Activated CD4-positive, alpha-beta T cell treated with anti-CD3 and anti-CD28 coated beads, Interleukin-2, amount 10 ng/mL, durations not matched to agents 24 days and 14 days (primary cell): Measurements from ENCODE around the gene FARS2. TPM values are rescaled to one million over a fixed set of nuclear protein-coding genes. Genes with fewer than 3 reads are reported as not detected.

Experiments
- DNase-seq: peaks from one replicate; pipeline ENCODE4 v3.0.0; 2022
- H3K27ac Mint-ChIP-seq: one replicate; pipeline ENCODE4 v1.8.0; 2022; ENCODE audit warnings: mild to moderate bottlenecking, mixed read lengths
- H3K27me3 Mint-ChIP-seq: one replicate; pipeline ENCODE4 v1.8.0; 2022; ENCODE audit warnings: mixed read lengths
- H3K36me3 Mint-ChIP-seq: one replicate; pipeline ENCODE4 v1.8.0; 2022; ENCODE audit warnings: low read depth, mild to moderate bottlenecking, mixed read lengths
- H3K4me1 Mint-ChIP-seq: one replicate; pipeline ENCODE4 v1.8.0; 2021; ENCODE audit warnings: mixed read lengths
- H3K4me3 Mint-ChIP-seq: one replicate; pipeline ENCODE4 v1.8.0; 2022; ENCODE audit warnings: mild to moderate bottlenecking, moderate library complexity, mixed read lengths
- H3K9me3 Mint-ChIP-seq: one replicate; pipeline ENCODE4 v1.8.0; 2021; ENCODE audit warnings: mixed read lengths
- intact Hi-C: fragments of 100-400 bp; cut with micrococcal nuclease; formaldehyde crosslinking; loops from one replicate; pipeline ENCODE4 v1.15.1; 2023
- total RNA-seq: library from RNA; stranded (reverse); gene quantifications from 2 replicates; pipeline ENCODE4 v1.2.3, GENCODE V29; 2022

FARS2 gene
- total RNA-seq, 1 donor from 2014 or later: 24.7 TPM

DNA sequence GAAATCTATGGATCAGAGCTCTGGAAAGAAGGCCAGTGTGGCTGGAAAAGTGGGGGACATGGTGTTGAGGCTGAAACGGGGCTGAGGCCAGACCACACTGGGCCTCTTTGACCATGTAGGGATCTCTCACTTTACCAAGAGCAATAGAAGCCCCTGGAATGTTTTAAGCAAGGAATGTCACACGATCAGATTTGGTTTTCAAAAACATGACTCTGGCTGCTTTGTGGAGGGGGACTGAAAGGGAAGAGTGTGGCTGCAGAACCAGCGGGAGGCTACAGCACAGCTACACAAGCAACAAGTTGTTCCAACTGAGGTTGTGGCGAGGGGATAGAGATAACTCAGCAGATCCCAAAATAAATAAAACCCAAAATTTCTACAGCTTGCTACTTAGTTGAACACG, 399.5 kb downstream of the FARS2 start:
- peaks cover 9% of the 10 kb centered on the region for H3K9me3 Mint-ChIP-seq

DNA sequence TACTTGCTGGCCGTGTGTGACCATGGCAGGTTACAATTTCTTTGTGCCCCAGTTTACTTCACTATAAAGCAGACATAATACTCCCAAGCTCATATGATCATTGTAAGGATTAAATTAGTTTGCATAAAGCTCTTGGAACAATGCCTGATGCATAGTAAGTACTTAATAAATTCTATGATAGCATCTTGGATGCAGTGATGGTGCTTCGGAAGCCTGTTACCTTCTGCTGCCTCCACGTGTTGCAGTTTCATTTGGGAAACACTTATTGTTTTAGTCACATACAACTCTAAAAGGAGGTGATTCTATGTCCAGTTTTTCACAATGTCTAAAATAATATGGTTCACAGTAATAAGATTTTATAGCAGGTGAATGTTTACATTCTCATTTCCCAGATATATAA, 401.5 kb downstream of the FARS2 start:
- Mint-ChIP-seq H3K27ac (no peak overlapping the region), H3K4me3 (no peak overlapping the region), H3K4me1 (peaks cover 26% of the 10 kb centered on the region), H3K27me3 (no peaks in the 10 kb centered on the region), H3K9me3 (peaks cover 6% of the 10 kb centered on the region), H3K36me3 (no peaks in the 10 kb centered on the region)
- no peak for DNase-seq
- intact Hi-C loops: loop anchor here (10.0 kb wide), 1 partner anchor 188 kb away; no protein-coding TSS in a partner anchor

More for the DNA sequence above, 399.5 kb downstream of the FARS2 start:
- Mint-ChIP-seq H3K4me1 (peaks cover 14% of the 10 kb centered on the region), H3K27ac (no peak overlapping the region), H3K27me3 (no peaks in the 10 kb centered on the region), H3K4me3 (no peak overlapping the region), H3K36me3 (no peaks in the 10 kb centered on the region)
- intact Hi-C loops: loop anchor here (10.0 kb wide), 1 partner anchor 186 kb away; no protein-coding TSS in a partner anchor
- no peak for DNase-seq

DNA sequence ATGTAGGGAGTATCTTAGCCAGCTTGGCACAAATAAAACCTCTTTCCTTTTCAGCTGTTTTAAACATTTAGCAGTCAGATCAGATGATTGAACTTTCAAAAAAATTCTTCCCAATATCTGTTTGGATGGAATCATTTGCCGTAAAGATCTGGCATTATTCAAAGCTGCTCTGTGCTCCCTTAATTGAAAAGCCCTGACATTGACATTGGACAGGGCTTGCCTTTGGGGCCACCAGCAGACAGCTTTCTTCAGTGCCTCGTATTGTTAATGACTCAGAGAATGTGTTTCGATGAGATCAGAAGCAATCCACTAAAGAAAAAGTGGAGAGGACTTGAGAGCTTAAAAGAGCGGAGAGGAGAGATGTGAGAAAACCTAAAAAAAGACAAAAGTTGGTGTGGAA, 401.9 kb downstream of the FARS2 start:
- H3K27ac Mint-ChIP-seq: no peak overlapping the region

GRCh38 chr6:5663739-5664138, 402.4 kb downstream of the FARS2 start:
- Mint-ChIP-seq H3K27ac (no peak overlapping the region), H3K9me3 (peaks cover 6% of the 10 kb centered on the region)

More for the DNA sequence above, 401.9 kb downstream of the FARS2 start:
- peaks cover 28% of the 10 kb centered on the region for H3K4me1 Mint-ChIP-seq
- no peak overlapping the region for H3K4me3 Mint-ChIP-seq
- DNase-seq: no peak
- intact Hi-C loops: loop anchor here (10.0 kb wide), 1 partner anchor 188 kb away; no protein-coding TSS in a partner anchor
- no peaks in the 10 kb centered on the region for H3K27me3 Mint-ChIP-seq
- no peaks in the 10 kb centered on the region for H3K36me3 Mint-ChIP-seq
- H3K9me3 Mint-ChIP-seq: peaks cover 6% of the 10 kb centered on the region

DNA sequence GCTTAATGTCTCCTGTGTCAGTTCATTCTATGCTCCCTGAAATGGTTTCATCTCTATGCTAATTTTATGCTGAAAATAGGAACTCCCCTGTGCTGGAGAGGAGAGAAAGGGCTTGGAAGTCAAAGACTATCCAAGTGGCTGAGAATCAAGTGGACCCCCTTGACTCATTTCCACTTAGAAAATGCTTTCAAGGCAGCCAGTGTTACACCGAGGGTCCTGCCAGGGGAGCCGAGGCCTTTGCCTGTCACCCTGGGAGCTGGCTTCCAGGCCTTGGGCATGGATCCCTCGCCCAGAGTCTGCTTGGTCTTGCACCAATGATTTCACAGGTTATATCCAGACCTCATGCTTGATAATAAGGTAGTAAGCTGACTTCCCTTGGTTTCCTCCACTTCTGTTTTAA, 402.8 kb downstream of the FARS2 start:
- no peak for DNase-seq
- Mint-ChIP-seq H3K27ac (no peak overlapping the region), H3K9me3 (peaks cover 6% of the 10 kb centered on the region), H3K36me3 (no peaks in the 10 kb centered on the region), H3K4me1 (peaks cover 28% of the 10 kb centered on the region), H3K4me3 (no peak overlapping the region), H3K27me3 (no peaks in the 10 kb centered on the region)
- intact Hi-C loops: loop anchor here (10.0 kb wide), 1 partner anchor 189 kb away; no protein-coding TSS in a partner anchor

More at GRCh38 chr6:5663739-5664138, 402.4 kb downstream of the FARS2 start:
- Mint-ChIP-seq H3K4me3 (no peak overlapping the region), H3K36me3 (no peaks in the 10 kb centered on the region), H3K27me3 (no peaks in the 10 kb centered on the region), H3K4me1 (peaks cover 28% of the 10 kb centered on the region)
- DNase-seq: no peak
- intact Hi-C loops: loop anchor here (10.0 kb wide), 1 partner anchor 189 kb away; no protein-coding TSS in a partner anchor

DNA sequence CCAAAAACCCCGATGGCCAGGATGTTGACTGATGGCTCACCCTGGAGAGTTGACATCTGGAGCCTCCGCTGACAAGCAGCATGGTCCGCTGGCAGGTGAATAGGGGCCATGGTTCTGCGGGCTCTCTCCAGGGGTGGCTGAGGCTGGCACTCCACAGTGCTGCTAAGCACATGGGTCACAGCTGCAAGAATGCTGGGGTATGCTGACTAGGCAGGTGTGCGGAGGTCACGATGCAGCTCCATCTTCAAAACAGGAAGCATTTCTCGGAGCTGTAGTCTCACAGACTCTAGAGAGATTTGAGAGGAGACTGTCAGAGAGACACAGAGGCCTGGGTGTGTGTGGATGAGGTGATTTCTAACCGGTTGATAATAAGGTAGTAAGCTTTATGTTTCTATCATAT, 403.9 kb downstream of the FARS2 start:
- H3K27me3 Mint-ChIP-seq: no peaks in the 10 kb centered on the region
- H3K4me3 Mint-ChIP-seq: peak overlapping the region; percentile 58
- DNase-seq: peak; percentile 74
- peaks cover 28% of the 10 kb centered on the region for H3K4me1 Mint-ChIP-seq
- H3K36me3 Mint-ChIP-seq: no peaks in the 10 kb centered on the region
- intact Hi-C loops: loop anchor here (10.0 kb wide), 1 partner anchor 190 kb away; no protein-coding TSS in a partner anchor
- H3K9me3 Mint-ChIP-seq: peaks cover 6% of the 10 kb centered on the region
- H3K27ac Mint-ChIP-seq: peak overlapping the region; percentile 54

GRCh38 chr6:5665667-5666066, 404.4 kb downstream of the FARS2 start:
- Mint-ChIP-seq H3K9me3 (peaks cover 6% of the 10 kb centered on the region), H3K36me3 (no peaks in the 10 kb centered on the region), H3K4me3 (peak overlapping the region; percentile 58), H3K4me1 (peaks cover 29% of the 10 kb centered on the region), H3K27me3 (no peaks in the 10 kb centered on the region), H3K27ac (peak overlapping the region; percentile 70)
- intact Hi-C loops: loop anchor here (10.0 kb wide), 1 partner anchor 191 kb away; no protein-coding TSS in a partner anchor
- DNase-seq: no peak

GRCh38 chr6:5666695-5667094, 405.4 kb downstream of the FARS2 start:
- no peak overlapping the region for H3K27ac Mint-ChIP-seq
- H3K27me3 Mint-ChIP-seq: no peaks in the 10 kb centered on the region
- peaks cover 3% of the 10 kb centered on the region for H3K36me3 Mint-ChIP-seq
- intact Hi-C loops: loop anchor here (10.0 kb wide), 1 partner anchor 192 kb away; no protein-coding TSS in a partner anchor
- H3K4me3 Mint-ChIP-seq: no peak overlapping the region
- DNase-seq: no peak
- peaks cover under 1% of the 10 kb centered on the region for H3K9me3 Mint-ChIP-seq
- H3K4me1 Mint-ChIP-seq: peaks cover 39% of the 10 kb centered on the region

DNA sequence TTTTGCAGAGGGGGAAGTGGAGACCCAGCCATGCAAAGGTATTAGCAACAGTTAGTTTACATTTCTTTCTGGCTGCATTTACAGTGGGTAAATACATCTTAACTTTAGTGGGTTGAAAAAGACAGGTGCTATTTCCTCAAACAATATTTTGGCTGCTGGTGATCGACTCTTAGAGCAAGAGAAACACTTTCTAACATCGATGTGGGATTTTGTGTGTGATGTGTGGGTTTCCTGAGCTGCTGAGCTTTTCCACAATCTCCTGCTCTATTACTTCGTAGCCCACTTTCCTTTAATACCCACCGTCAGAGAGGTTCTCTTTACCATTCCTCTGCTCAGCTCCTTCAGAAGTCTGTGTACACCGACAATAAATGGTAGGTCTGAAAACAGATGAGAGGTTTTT, 406.4 kb downstream of the FARS2 start:
- Mint-ChIP-seq H3K4me3 (peak overlapping the region; percentile 39), H3K9me3 (no peaks in the 10 kb centered on the region), H3K4me1 (peaks cover 39% of the 10 kb centered on the region), H3K27ac (no peak overlapping the region), H3K36me3 (peaks cover 3% of the 10 kb centered on the region), H3K27me3 (no peaks in the 10 kb centered on the region)
- DNase-seq: peak; percentile 65
- intact Hi-C loops: loop anchor here (10.0 kb wide), 1 partner anchor 193 kb away; no protein-coding TSS in a partner anchor

- Mint-ChIP-seq H3K36me3 (peaks cover 3% of the 10 kb centered on the region), H3K27me3 (no peaks in the 10 kb centered on the region), H3K4me1 (peaks cover 29% of the 10 kb centered on the region), H3K4me3 (no peak overlapping the region), H3K9me3 (no peaks in the 10 kb centered on the region), H3K27ac (no peak overlapping the region)
- intact Hi-C loops: no loop called here
- DNase-seq: no peak
Observed at GRCh38 chr6:5670381-5670780, 409.1 kb downstream of the FARS2 start.

- Mint-ChIP-seq H3K4me1 (peaks cover 23% of the 10 kb centered on the region), H3K27me3 (no peaks in the 10 kb centered on the region), H3K4me3 (no peak overlapping the region), H3K27ac (peak overlapping the region; percentile 74), H3K36me3 (peaks cover 3% of the 10 kb centered on the region), H3K9me3 (no peaks in the 10 kb centered on the region)
- intact Hi-C loops: no loop called here
- peak; percentile 67 for DNase-seq
Observed at GRCh38 chr6:5670811-5671561, 409.7 kb downstream of the FARS2 start.

- Mint-ChIP-seq H3K4me3 (no peak overlapping the region), H3K27ac (peak overlapping the region; percentile 74), H3K27me3 (no peaks in the 10 kb centered on the region), H3K36me3 (peaks cover 3% of the 10 kb centered on the region), H3K4me1 (peaks cover 17% of the 10 kb centered on the region), H3K9me3 (no peaks in the 10 kb centered on the region)
- intact Hi-C loops: no loop called here
- no peak for DNase-seq
Observed at GRCh38 chr6:5671601-5672559, 410.6 kb downstream of the FARS2 start.

GRCh38 chr6:5672581-5673011, 411.3 kb downstream of the FARS2 start:
- intact Hi-C loops: no loop called here
- H3K4me3 Mint-ChIP-seq: no peak overlapping the region
- no peaks in the 10 kb centered on the region for H3K9me3 Mint-ChIP-seq
- H3K4me1 Mint-ChIP-seq: peaks cover 16% of the 10 kb centered on the region
- DNase-seq: no peak
- H3K27ac Mint-ChIP-seq: no peak overlapping the region
- peaks cover 3% of the 10 kb centered on the region for H3K36me3 Mint-ChIP-seq
- H3K27me3 Mint-ChIP-seq: no peaks in the 10 kb centered on the region
